Measurements from ENCODE around the gene PTGDS. TPM values are rescaled to one million over a fixed set of nuclear protein-coding genes. Genes with fewer than 3 reads are reported as not detected.
A peak's percentile ranks its signal among the peaks of the same experiment; 100 is the strongest.

PTGDS gene
- total and polyA plus RNA-seq, 9 of the 15 experiments (the other 6 are each of a cell fraction or from before 2014, with no cell fraction given) = 0.46 to 7.1 (median 2.0) TPM

GRCh38 chr9:136944519-136945332, 32.6 kb upstream of the PTGDS start, which contains the start of the genes C8G and FBXW5 (continued):
- TF ChIP-seq E2F1 (CRISPR knock-in tag; IDR thresholded peaks at IDR 0.05) (no peak), SMAD3 (CRISPR knock-in tag; conservative IDR thresholded peaks at IDR 0.05) (peak; percentile 83; the same call in 1 of the 2 replicates), TFAM (CRISPR knock-in tag; conservative IDR thresholded peaks at IDR 0.05) (no peak), ZNF696 (CRISPR knock-in tag; conservative IDR thresholded peaks at IDR 0.05) (no peak), NR0B1 (IDR thresholded peaks at IDR 0.05; ENCODE audit: partially characterized antibody) (no peak), ZNF592 (IDR thresholded peaks at IDR 0.05) (peak; percentile 51), HNRNPL (IDR thresholded peaks at IDR 0.05; ENCODE audit: low read depth, low read length) (no peak), ZBTB26 (CRISPR knock-in tag; IDR thresholded peaks at IDR 0.05) (peak; percentile 69; the same call in 1 of the 2 replicates), KAT2B (IDR thresholded peaks at IDR 0.05; ENCODE audit: low read depth, low read length) (no peak), ZNF324 (CRISPR knock-in tag; IDR thresholded peaks at IDR 0.05) (peak; percentile 56; the same call in 1 of the 2 replicates), ZNF277 (CRISPR knock-in tag; IDR thresholded peaks at IDR 0.05; ENCODE audit: borderline replicate concordance) (no peak), DIDO1 (tag; IDR thresholded peaks at IDR 0.05; ENCODE audit: low read depth) (no peak), GABPB1 (CRISPR knock-in tag; IDR thresholded peaks at IDR 0.05) (peak; percentile 82), RFX7 (CRISPR knock-in tag; IDR thresholded peaks at IDR 0.05) (peak; percentile 64; the same call in 1 of the 2 replicates), ZNF785 (CRISPR knock-in tag; IDR thresholded peaks at IDR 0.05) (no peak), ZBED1 (IDR thresholded peaks at IDR 0.05) (no peak; the same call in 1 of the 2 replicates), TAF15 (IDR thresholded peaks at IDR 0.05; ENCODE audit: low read depth, low read length) (no peak), HDAC6 (IDR thresholded peaks at IDR 0.05; ENCODE audit: low read depth, low read length) (no peak)
